OCI-LY7 (cell line): ENCODE results near the gene NSL1. TPM values are rescaled to one million over a fixed set of nuclear protein-coding genes. Genes with fewer than 3 reads are reported as not detected.

Source experiments
- BruUV-seq: library from RNA; stranded (reverse); fragments of 400-500 nt; replicated peaks from 2 replicates; lab custom pipeline; 2021; lab: Mats Ljungman, UMichigan
- CTCF ChIA-PET: fragments of 300-600 bp; sonication (Branson Sonifier 250); formaldehyde crosslinking; loops from one replicate; lab custom pipeline; 2022; ENCODE audit warnings: antibody characterized with exemption; ENCODE audit not compliant: unreplicated experiment; lab: Charles Lee
- POLR2A ChIA-PET: fragments of 300-600 bp; sonication (Branson Sonifier 250); formaldehyde crosslinking; loops from one replicate; lab custom pipeline; 2022; ENCODE audit warnings: antibody characterized with exemption; lab: Charles Lee
- DNase-seq: peaks from one replicate; pipeline ENCODE4 v3.0.0-alpha.2; 2015; ENCODE audit warnings: low spot score
- H2AFZ ChIP-seq: fragments of 200-600 bp; sonication (generic), shearing (Covaris generic); 2 replicates; pipeline ENCODE4 v1.6.1; 2014; ENCODE audit warnings: mild to moderate bottlenecking, antibody characterized with exemption, low read length, moderate library complexity
- H3K27ac ChIP-seq: fragments of 200-600 bp; sonication (generic); 2 replicates; pipeline ENCODE4 v1.5.1; 2014; ENCODE audit warnings: mixed run types, low read depth, mild to moderate bottlenecking, moderate library complexity, low read length, inconsistent platforms; ENCODE audit not compliant: poor library complexity, severe bottlenecking
- H3K36me3 ChIP-seq: fragments of 200-600 bp; sonication (generic); 2 replicates; pipeline ENCODE4 v1.6.1; 2014; ENCODE audit warnings: mild to moderate bottlenecking, antibody characterized with exemption, low read length, moderate library complexity, mixed read lengths; ENCODE audit not compliant: insufficient read depth
- H3K4me1 ChIP-seq: fragments of 200-600 bp; sonication (generic); 2 replicates; pipeline ENCODE4 v1.5.1; 2014; ENCODE audit warnings: mild to moderate bottlenecking, low read length; ENCODE audit not compliant: insufficient read depth, poor library complexity, severe bottlenecking
- H3K4me2 ChIP-seq: fragments of 200-600 bp; sonication (generic); 2 replicates; pipeline ENCODE4 v1.6.1; 2014; ENCODE audit warnings: mild to moderate bottlenecking, low read length
- H3K4me3 ChIP-seq: fragments of 200-600 bp; sonication (generic); 2 replicates; pipeline ENCODE4 v1.5.1; 2014; ENCODE audit warnings: mild to moderate bottlenecking, low read depth, low read length; ENCODE audit not compliant: poor library complexity, severe bottlenecking
- H3K79me2 ChIP-seq: fragments of 200-600 bp; sonication (generic); 2 replicates; pipeline ENCODE4 v1.6.1; 2016; ENCODE audit warnings: low read depth, mild to moderate bottlenecking, low read length, moderate library complexity, mixed read lengths; ENCODE audit not compliant: insufficient read depth
- H3K9me2 ChIP-seq: fragments of 200-600 bp; sonication (generic); 2 replicates; pipeline ENCODE4 v1.6.1; 2016; ENCODE audit warnings: mild to moderate bottlenecking, low read length, mixed read lengths; ENCODE audit not compliant: insufficient read depth
- H3K9me3 ChIP-seq: fragments of 200-600 bp; sonication (generic); 2 replicates; pipeline ENCODE4 v1.6.1; 2014; ENCODE audit warnings: mild to moderate bottlenecking, mixed run types, low read length, mixed read lengths
- H4K20me1 ChIP-seq: fragments of 200-600 bp; sonication (generic); 2 replicates; pipeline ENCODE4 v1.6.1; 2014; ENCODE audit warnings: mild to moderate bottlenecking, antibody characterized with exemption, low read length, moderate library complexity, mixed read lengths; ENCODE audit not compliant: insufficient read depth
- CTCF ChIP-seq: fragments of 200-600 bp; sonication (generic); conservative IDR thresholded peaks from 2 replicates; pipeline ENCODE4 v1.5.1; 2014; ENCODE audit warnings: mild to moderate bottlenecking, antibody characterized with exemption, low read length, moderate library complexity, mixed read lengths
- EZH2phosphoT487 ChIP-seq: fragments of 200-600 bp; sonication (generic); IDR thresholded peaks from 2 replicates; pipeline ENCODE4 v1.6.1; 2018; ENCODE audit warnings: low read depth, borderline replicate concordance, mild to moderate bottlenecking, mixed run types, antibody characterized with exemption, low read length, moderate library complexity, mixed read lengths
- intact Hi-C: fragments of 100-400 bp; cut with micrococcal nuclease; formaldehyde crosslinking; loops from one replicate; pipeline ENCODE4 v1.10.0; 2022; ENCODE audit not compliant: unreplicated experiment
- total RNA-seq, 2 experiments: library from RNA; depleted of rRNA in 1 of 2; stranded (reverse); fragments of >200 nt in 1 of 2; shearing (Covaris generic) in 1 of 2; gene quantifications; 2 replicates each; pipeline ENCODE4 v1.2.3, GENCODE V29; 2014 to 2022

The NSL1 gene
- total RNA-seq, 2 experiments from 2014 or later, result 66.8 to 70.9 TPM

- no TSS peak for BruUV-seq
- H3K27ac ChIP-seq, result no peak overlapping the region
- POLR2A ChIA-PET, result interaction anchor here (0.6 to 1.3 kb wide), 4 partner anchors 16 to 1379 kb away, joined by 3 to 4 read pairs (median 3); no protein-coding TSS in a partner anchor
Measured at GRCh38 chr1:212743901-212744475, 47.6 kb downstream of the NSL1 start.

GRCh38 chr1:212738330-212738729 lies 53.2 kb downstream of the NSL1 start:
- H2AFZ ChIP-seq, result no peak overlapping the region
- peaks cover 14% of the 10 kb centered on the region; the same call in 1 of the 2 replicates for H3K79me2 ChIP-seq
- POLR2A ChIA-PET, result no interaction called here
- no peak overlapping the region for H3K4me3 ChIP-seq
- H3K9me3 ChIP-seq, result peaks cover 16% of the 10 kb centered on the region; the same call in 1 of the 2 replicates
- H3K36me3 ChIP-seq, result peaks cover 45% of the 10 kb centered on the region
- intact Hi-C loops, result no loop called here
- H3K27ac ChIP-seq, result no peak overlapping the region
- no peaks in the 10 kb centered on the region for H4K20me1 ChIP-seq
- TF ChIP-seq CTCF (no peak), EZH2phosphoT487 (no peak)
- CTCF ChIA-PET, result interaction anchor here (1.5 kb wide), 1 partner anchor 9 kb away, joined by 3 read pairs; no protein-coding TSS in a partner anchor
- H3K4me1 ChIP-seq, result no peaks in the 10 kb centered on the region
- H3K9me2 ChIP-seq, result no peaks in the 10 kb centered on the region
- BruUV-seq, result no TSS peak
- H3K4me2 ChIP-seq, result no peak overlapping the region
- no peak for DNase-seq

More at GRCh38 chr1:212743901-212744475, 47.6 kb downstream of the NSL1 start:
- Histone ChIP-seq H3K9me3 (peaks cover 16% of the 10 kb centered on the region; the same call in 1 of the 2 replicates), H3K36me3 (peaks cover 51% of the 10 kb centered on the region), H2AFZ (no peak overlapping the region), H3K4me1 (no peaks in the 10 kb centered on the region), H3K4me3 (no peak overlapping the region), H3K4me2 (no peak overlapping the region), H3K79me2 (peaks cover 25% of the 10 kb centered on the region; the same call in 1 of the 2 replicates), H3K9me2 (no peaks in the 10 kb centered on the region), H4K20me1 (no peaks in the 10 kb centered on the region; the same call in 1 of the 2 replicates)
- no peak for DNase-seq
- CTCF ChIA-PET, result no interaction called here
- intact Hi-C loops, result no loop called here
- TF ChIP-seq EZH2phosphoT487 (no peak), CTCF (no peak)

GRCh38 chr1:212737559-212737958 lies 54.0 kb downstream of the NSL1 start:
- Histone ChIP-seq H4K20me1 (no peaks in the 10 kb centered on the region), H2AFZ (no peak overlapping the region), H3K27ac (no peak overlapping the region), H3K4me2 (no peak overlapping the region), H3K4me3 (no peak overlapping the region), H3K4me1 (no peaks in the 10 kb centered on the region), H3K9me3 (peaks cover 11% of the 10 kb centered on the region; the same call in 1 of the 2 replicates), H3K79me2 (peaks cover 14% of the 10 kb centered on the region; the same call in 1 of the 2 replicates), H3K9me2 (no peaks in the 10 kb centered on the region), H3K36me3 (peaks cover 48% of the 10 kb centered on the region)
- no peak for DNase-seq
- intact Hi-C loops, result no loop called here
- BruUV-seq, result no TSS peak
- TF ChIP-seq CTCF, result no peak
- TF ChIP-seq EZH2phosphoT487, result no peak
- ChIA-PET POLR2A (interaction anchor here (0.6 to 0.7 kb wide), 3 partner anchors 26 to 590 kb away, joined by 3 read pairs; no protein-coding TSS in a partner anchor), CTCF (interaction anchor here (1.5 kb wide), 1 partner anchor 10 kb away, joined by 3 read pairs; no protein-coding TSS in a partner anchor)
